HepG2 (cell line): ENCODE results near the gene WRAP73. TPM values are rescaled to one million over a fixed set of nuclear protein-coding genes. Genes with fewer than 3 reads are reported as not detected.

Source experiments
- CREM ChIP-seq, 2 experiments: sonication (generic) in 1 of 2; formaldehyde crosslinking in 1 of 2; IDR thresholded peaks; 2 replicates each; pipeline versions ENCODE4 v1.4.0 to v1.6.1; 2016 to 2020; ENCODE audit warnings: antibody characterized with exemption in 1 of 2, mild to moderate bottlenecking in 1 of 2, missing genetic modification reagents in 1 of 2
- DMTF1 ChIP-seq: sonication (generic); formaldehyde crosslinking; IDR thresholded peaks from 2 replicates; pipeline ENCODE4 v1.4.0; 2020; ENCODE audit warnings: mild to moderate bottlenecking, missing genetic modification reagents
- E2F2 ChIP-seq: sonication (generic); formaldehyde crosslinking; IDR thresholded peaks from 2 replicates; pipeline ENCODE4 v1.4.0; 2020; ENCODE audit warnings: missing genetic modification reagents, borderline replicate concordance
- HMGXB3 ChIP-seq: sonication (generic); formaldehyde crosslinking; IDR thresholded peaks from 2 replicates; pipeline ENCODE4 v1.4.0; 2020; ENCODE audit warnings: missing genetic modification reagents, borderline replicate concordance
- ISL2 ChIP-seq: sonication (generic); formaldehyde crosslinking; IDR thresholded peaks from 2 replicates; pipeline ENCODE4 v1.5.0; 2020; ENCODE audit warnings: missing genetic modification reagents
- PBX3 ChIP-seq: sonication (generic); formaldehyde crosslinking; IDR thresholded peaks from 2 replicates; pipeline ENCODE4 v1.8.1; 2023; ENCODE audit warnings: missing genetic modification reagents, inconsistent platforms, borderline replicate concordance
- POLR2AphosphoS5 ChIP-seq: IDR thresholded peaks from 2 replicates; pipeline ENCODE4 v1.6.1; 2012; ENCODE audit warnings: low read depth, low read length
- RBFOX2 ChIP-seq: fragments of 200-400 bp; formaldehyde crosslinking; IDR thresholded peaks from 2 replicates; pipeline ENCODE4 v1.6.1; 2017; ENCODE audit warnings: low read depth, mild to moderate bottlenecking, low read length
- REL ChIP-seq: sonication (generic); formaldehyde crosslinking; conservative IDR thresholded peaks from 2 replicates; pipeline ENCODE4 v1.8.0; 2022; ENCODE audit warnings: mild to moderate bottlenecking, missing genetic modification reagents, moderate library complexity
- RORA ChIP-seq: sonication (generic); formaldehyde crosslinking; IDR thresholded peaks from 2 replicates; pipeline ENCODE4 v1.5.0; 2020; ENCODE audit warnings: mild to moderate bottlenecking, missing genetic modification reagents, moderate library complexity
- SALL2 ChIP-seq: sonication (generic); formaldehyde crosslinking; IDR thresholded peaks from 2 replicates; pipeline ENCODE4 v1.8.1; 2023; ENCODE audit warnings: mild to moderate bottlenecking, missing genetic modification reagents, inconsistent platforms
- TEAD3 ChIP-seq: optimal IDR thresholded peaks from 2 replicates; pipeline ENCODE3; 2016; ENCODE audit warnings: borderline replicate concordance
- ZNF251 ChIP-seq: sonication (generic); formaldehyde crosslinking; IDR thresholded peaks from 2 replicates; pipeline ENCODE4 v1.9.0; 2021; ENCODE audit warnings: mild to moderate bottlenecking, missing genetic modification reagents
- ZNF547 ChIP-seq: sonication (generic); formaldehyde crosslinking; IDR thresholded peaks from 2 replicates; pipeline ENCODE4 v1.5.1; 2020; ENCODE audit warnings: mild to moderate bottlenecking, missing genetic modification reagents
- ZNF839 ChIP-seq: sonication (generic); formaldehyde crosslinking; IDR thresholded peaks from 2 replicates; pipeline ENCODE4 v1.4.0; 2020; ENCODE audit warnings: missing genetic modification reagents, mild to moderate bottlenecking, borderline replicate concordance
- ZZZ3 ChIP-seq: sonication (generic); formaldehyde crosslinking; IDR thresholded peaks from 2 replicates; pipeline ENCODE4 v1.4.0; 2020; ENCODE audit warnings: missing genetic modification reagents, mild to moderate bottlenecking, borderline replicate concordance
- polyA plus RNA-seq, 8 experiments: library from polyadenylated mRNA; depleted of rRNA in 3 of 8; stranded (reverse) in 7 of 8; unstranded in 1 of 8; fragments of >200 nt; fragmentation: Illumina TruSeq in 4 of 8; extraction: Trizol in 4 of 8; gene quantifications; 2 replicates each; pipeline versions ENCODE4 v1.2.1 to v1.2.3, GENCODE V29; 2011 to 2016; ENCODE audit warnings: low read depth in 4 of 8, missing spikeins in 1 of 8, mixed read lengths in 1 of 8; ENCODE audit not compliant: insufficient read depth in 1 of 8
- total RNA-seq, 5 experiments: library from RNA; depleted of rRNA; stranded (reverse); fragments of >200 nt; fragmentation: Illumina TruSeq; extraction: Trizol; gene quantifications; 2 replicates each; pipeline ENCODE4 v1.2.3, GENCODE V29; 2016; ENCODE audit warnings: low read depth in 1 of 5

The WRAP73 gene
- total and polyA plus RNA-seq, 2 of the 13 experiments (the other 11 are each of a cell fraction or from before 2014, with no cell fraction given), result 18.1 to 40.4 TPM

- TF ChIP-seq DMTF1 (CRISPR knock-in tag) (no peak), ZNF547 (0 out of 2 replicates have a peak, but pooled peaks have one; percentile 51), ZNF839 (CRISPR knock-in tag) (peak; percentile 73; the same call in 1 of the 2 replicates), RORA (CRISPR knock-in tag) (no peak), SALL2 (peak; percentile 88), ZNF251 (CRISPR knock-in tag) (no peak), HMGXB3 (CRISPR knock-in tag) (0 out of 2 replicates have a peak, but pooled peaks have one; percentile 57), RBFOX2 (peak; percentile 72), ISL2 (0 out of 2 replicates have a peak, but pooled peaks have one; percentile 26), REL (CRISPR knock-in tag) (0 out of 2 replicates have a peak, but pooled peaks have one; percentile 36), POLR2AphosphoS5 (0 out of 2 replicates have a peak, but pooled peaks have one; percentile 32), TEAD3 (CRISPR knock-in tag) (peak; percentile 35), ZZZ3 (CRISPR knock-in tag) (no peak), CREM (IDR thresholded peaks at IDR 0.05) (peak; percentile 60), CREM (CRISPR knock-in tag; IDR thresholded peaks at IDR 0.05) (0 out of 2 replicates have a peak, but pooled peaks have one; percentile 18), PBX3 (CRISPR knock-in tag) (peak; percentile 32; the same call in 1 of the 2 replicates), E2F2 (CRISPR knock-in tag) (peak; percentile 63; the same call in 1 of the 2 replicates)
Measured at GRCh38 chr1:3624200-3625136, 25.4 kb downstream of the WRAP73 start, which contains the start of gene TPRG1L (continued).
